Large intestine (tissue), 3 donors: ENCODE results near the gene ZMAT5. TPM values are rescaled to one million over a fixed set of nuclear protein-coding genes. Genes with fewer than 3 reads are reported as not detected.

Source experiments
- DNase-seq, 2 donors: peaks; one replicate each; pipeline versions ENCODE4 v3.0.0 to v3.0.0-alpha.2; 2013
- H3K27ac ChIP-seq: one replicate; pipeline ENCODE4 v1.5.1; 2013; ENCODE audit warnings: low read length
- H3K27me3 ChIP-seq: 2 replicates; pipeline ENCODE4 v1.6.1; 2013; ENCODE audit warnings: low read length; ENCODE audit not compliant: control insufficient read depth, insufficient read depth
- H3K36me3 ChIP-seq: 2 replicates; pipeline ENCODE4 v1.6.1; 2013; ENCODE audit warnings: low read length; ENCODE audit not compliant: control insufficient read depth, insufficient read depth
- H3K4me1 ChIP-seq: one replicate; pipeline ENCODE4 v1.6.1; 2013; ENCODE audit warnings: low read length; ENCODE audit not compliant: control insufficient read depth, insufficient read depth
- H3K4me3 ChIP-seq: one replicate; pipeline ENCODE4 v1.5.1; 2013; ENCODE audit warnings: low read length
- H3K9me3 ChIP-seq: one replicate; pipeline ENCODE4 v1.6.1; 2013; ENCODE audit warnings: mild to moderate bottlenecking, low read depth, low read length, moderate library complexity; ENCODE audit not compliant: control insufficient read depth
- WGBS: methylation state at CpG from one replicate; pipeline ENCODE4 v1.1.5; 2013; ENCODE audit warnings: low lambda C conversion rate; ENCODE audit not compliant: insufficient coverage; 5-methylcytosine and 5-hydroxymethylcytosine counted together
- polyA plus RNA-seq: library from polyadenylated mRNA; unstranded; fragments of 120-200 nt; gene quantifications from one replicate; pipeline ENCODE4 v1.2.1, GENCODE V29; 2013

Gene ZMAT5
- polyA plus RNA-seq, 1 donor, result 19.5 TPM

- H3K36me3 ChIP-seq, result peaks cover 44% of the 10 kb centered on the region
- WGBS, result no CpG with 5 or more reads among the region's 9 CpGs
- DNase-seq, result no peak
- no peaks in the 10 kb centered on the region for H3K4me1 ChIP-seq
- H3K9me3 ChIP-seq, result no peaks in the 10 kb centered on the region
- no peak overlapping the region for H3K4me3 ChIP-seq
- H3K27me3 ChIP-seq, result no peaks in the 10 kb centered on the region
- H3K27ac ChIP-seq, result no peak overlapping the region
Observed at GRCh38 chr22:29690476-29690875, 76.3 kb downstream of the ZMAT5 start.

GRCh38 chr22:29689880-29690213 lies 77.0 kb downstream of the ZMAT5 start:
- Histone ChIP-seq H3K4me3 (no peak overlapping the region), H3K9me3 (no peaks in the 10 kb centered on the region), H3K36me3 (peaks cover 38% of the 10 kb centered on the region), H3K27ac (no peak overlapping the region), H3K4me1 (no peaks in the 10 kb centered on the region), H3K27me3 (no peaks in the 10 kb centered on the region)
- WGBS, result no CpG with 5 or more reads among the region's 8 CpGs
- DNase-seq, result peak in 1 of 2 donors; percentile 39

- WGBS, result no CpG with 5 or more reads among the region's 5 CpGs
- Histone ChIP-seq H3K4me1 (no peaks in the 10 kb centered on the region), H3K27me3 (no peaks in the 10 kb centered on the region), H3K36me3 (peaks cover 38% of the 10 kb centered on the region), H3K9me3 (no peaks in the 10 kb centered on the region), H3K27ac (no peak overlapping the region), H3K4me3 (no peak overlapping the region)
- no peak for DNase-seq
Observed at GRCh38 chr22:29689206-29689879, 77.5 kb downstream of the ZMAT5 start.

- no peaks in the 10 kb centered on the region for H3K27me3 ChIP-seq
- no peaks in the 10 kb centered on the region for H3K9me3 ChIP-seq
- DNase-seq, result no peak
- peaks cover 57% of the 10 kb centered on the region for H3K36me3 ChIP-seq
- no CpG with 5 or more reads among the region's 4 CpGs for WGBS
- H3K4me1 ChIP-seq, result no peaks in the 10 kb centered on the region
- H3K27ac ChIP-seq, result no peak overlapping the region
- no peak overlapping the region for H3K4me3 ChIP-seq
Observed at GRCh38 chr22:29684244-29684643, 82.6 kb downstream of the ZMAT5 start.

GRCh38 chr22:29683536-29683935 lies 83.3 kb downstream of the ZMAT5 start:
- WGBS, result no CpG with 5 or more reads among the region's 4 CpGs
- H3K36me3 ChIP-seq, result peaks cover 64% of the 10 kb centered on the region
- no peak for DNase-seq

More at GRCh38 chr22:29683536-29683935, 83.3 kb downstream of the ZMAT5 start:
- Histone ChIP-seq H3K27me3 (no peaks in the 10 kb centered on the region), H3K4me3 (no peak overlapping the region), H3K9me3 (no peaks in the 10 kb centered on the region), H3K27ac (no peak overlapping the region), H3K4me1 (no peaks in the 10 kb centered on the region)

Other genes with a start within 250 kb of the ZMAT5 start
- gene THOC5, start 213.2 kb downstream of the ZMAT5 start, polyA plus RNA-seq, result 24.3 TPM
- gene NIPSNAP1, start 185.9 kb downstream of the ZMAT5 start, polyA plus RNA-seq, result 125 TPM
- 12.1 TPM for gene NF2, start 163.4 kb downstream of the ZMAT5 start, polyA plus RNA-seq
- gene CABP7, start 47.0 kb downstream of the ZMAT5 start, polyA plus RNA-seq, result 5.2 TPM
- gene UQCR10, start 362 bp upstream of the ZMAT5 start, polyA plus RNA-seq, result 109 TPM
- gene ASCC2, start 71.3 kb upstream of the ZMAT5 start, polyA plus RNA-seq, result 44.0 TPM
- 32.2 TPM for gene MTMR3, start 116.2 kb upstream of the ZMAT5 start, polyA plus RNA-seq